ENCODE data around the gene CDH23. TPM values are rescaled to one million over a fixed set of nuclear protein-coding genes. Genes with fewer than 3 reads are reported as not detected.

The CDH23 gene
- total and polyA plus RNA-seq, 2 of the 8 experiments (the other 6 are each of a cell fraction or from before 2014, with no cell fraction given), result 1.9 to 4.9 TPM

DNA sequence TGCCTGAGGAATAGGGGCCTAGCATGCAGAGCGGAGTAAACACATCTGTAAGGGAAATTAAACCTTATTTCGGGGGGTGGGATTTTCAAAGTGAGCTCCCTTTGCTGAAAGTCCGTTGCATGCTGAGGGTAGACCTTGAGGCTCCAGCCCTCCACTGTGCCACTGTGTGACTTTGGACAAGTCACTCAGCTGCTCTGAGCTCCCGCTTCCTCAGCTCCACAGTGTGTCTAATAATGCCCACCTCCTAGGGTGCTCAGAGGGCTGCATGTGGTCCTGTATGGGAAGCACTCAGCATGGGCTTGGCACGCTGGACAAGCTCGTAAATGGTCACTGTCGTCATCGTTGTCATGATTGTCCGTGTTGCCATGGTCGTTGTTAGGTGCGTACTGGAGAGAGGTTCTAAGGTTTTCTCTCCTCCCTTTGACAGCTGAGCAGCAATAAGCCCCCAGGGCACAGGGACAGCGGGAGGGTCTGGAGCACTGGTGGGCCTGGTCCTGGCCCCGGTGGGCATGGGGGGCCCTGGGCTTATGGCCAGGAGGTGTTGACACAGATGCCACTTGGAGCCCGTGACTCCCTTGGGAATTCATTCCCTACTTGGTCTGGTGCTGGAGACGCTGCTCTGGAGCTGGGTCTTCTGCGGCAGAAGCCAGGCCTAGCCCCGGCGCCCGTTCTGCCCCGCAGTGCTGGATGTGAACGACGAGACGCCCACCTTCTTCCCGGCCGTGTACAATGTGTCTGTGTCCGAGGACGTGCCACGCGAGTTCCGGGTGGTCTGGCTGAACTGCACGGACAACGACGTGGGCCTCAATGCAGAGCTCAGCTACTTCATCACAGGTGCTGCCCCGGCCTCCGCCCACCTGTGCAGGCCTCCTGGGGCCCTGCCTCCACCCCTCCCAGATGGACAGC lies 309.7 kb downstream of the CDH23 start:
- no peak overlapping the region for H3K18ac ChIP-seq (ENCODE audit: extremely low read depth, low read length)
- no peak overlapping the region for H3K23ac ChIP-seq (ENCODE audit: insufficient read length)
- no peak overlapping the region for H3K56ac ChIP-seq (replicated peaks; ENCODE audit: insufficient read length, low read depth, low read length)
- 87% methylated on average over 33 of the region's 35 CpGs; no CpG with 5 or more reads in 1 of the 2 experiments for WGBS, 2 experiments (ENCODE audit: extremely low coverage in 1 of 2, insufficient coverage in 1 of 2, insufficient read length in 1 of 2, insufficient replicate concordance in 2 of 2, low coverage in 1 of 2, low lambda C conversion rate in 2 of 2, missing lambda C conversion rate in 1 of 2)
- ChIA-PET POLR2A (ENCODE audit: partially characterized antibody) (interaction anchor here (0.9 kb wide), 1 partner anchor 9 kb away, joined by 3 read pairs; no protein-coding TSS in a partner anchor), CTCF (ENCODE audit: partially characterized antibody) (interaction anchor here (0.6 to 7.0 kb wide), 64 partner anchors 7 to 1722 kb away, joined by 3 to 169 read pairs (median 5); partner anchors contain the start of genes C10orf105, CDH23 and SLC29A3)
- no peak overlapping the region for H3K4ac ChIP-seq (replicated peaks; ENCODE audit: insufficient read length, low read depth, low read length)
- H2BK12ac ChIP-seq (ENCODE audit: low read depth, low read length), result no peak overlapping the region
- no peak overlapping the region for H2BK15ac ChIP-seq (ENCODE audit: low read length)
- H3K4me3 ChIP-seq (ENCODE audit: extremely low read depth in 1 of 4, insufficient read depth in 2 of 4, low read depth in 3 of 4, low read length in 4 of 4), result no peak overlapping the region
- H3K14ac ChIP-seq (ENCODE audit: insufficient read length), result no peak overlapping the region
- H3K79me1 ChIP-seq (ENCODE audit: low read depth, low read length), result no peaks in the 10 kb centered on the region
- no peak overlapping the region for H2AK5ac ChIP-seq (ENCODE audit: low read depth, low read length)
- H2BK20ac ChIP-seq (ENCODE audit: low read length), result no peak overlapping the region
- H3K27ac ChIP-seq (ENCODE audit: low read depth, low read length), result no peak overlapping the region
- no peaks in the 10 kb centered on the region for H3K9me3 ChIP-seq (ENCODE audit: insufficient read depth in 2 of 2, low read depth in 1 of 2, low read length in 1 of 2)
- H4K20me1 ChIP-seq (replicated peaks in 1 of 2; ENCODE audit: control insufficient read depth in 1 of 2, insufficient read depth in 2 of 2, low read length in 2 of 2), result no peaks in the 10 kb centered on the region
- H3K4me2 ChIP-seq (ENCODE audit: insufficient read depth in 1 of 2, low read depth in 2 of 2, low read length in 2 of 2), result no peak overlapping the region
- no peaks in the 10 kb centered on the region for H3K23me2 ChIP-seq (ENCODE audit: low read depth, low read length)
- FAIRE-seq, result no peak
- no peak for DNase-seq (ENCODE audit: low read depth in 1 of 2, low spot score in 2 of 2)
- peak overlapping the region; percentile 35; the same call in 1 of the 2 replicates for H4K8ac ChIP-seq (ENCODE audit: extremely low read depth, insufficient read depth, low read length)
- no peaks in the 10 kb centered on the region for H3K79me2 ChIP-seq (ENCODE audit: control insufficient read depth in 1 of 2, insufficient read depth in 2 of 2, low read length in 2 of 2)
- H3K27me3 ChIP-seq (replicated peaks in 1 of 4; ENCODE audit: control insufficient read depth in 3 of 4, extremely low read depth in 1 of 4, insufficient read depth in 3 of 4, low read length in 3 of 4), result peaks cover 0 to 3% (median 0%) of the 10 kb centered on the region in 4 experiments; a peak in 1 of 7 replicates
- H3K36me3 ChIP-seq (ENCODE audit: control insufficient read depth in 2 of 4, insufficient read depth in 4 of 4, low read length in 3 of 4), result no peaks in the 10 kb centered on the region
- H2BK120ac ChIP-seq (replicated peaks; ENCODE audit: low read depth, low read length), result no peak overlapping the region
- no peak overlapping the region for H2AFZ ChIP-seq (ENCODE audit: low read length)
- H4K91ac ChIP-seq (replicated peaks; ENCODE audit: insufficient read length, low read length), result no peak overlapping the region
- no peak overlapping the region for H4K5ac ChIP-seq (ENCODE audit: insufficient read length, low read depth, low read length)
- no peaks in the 10 kb centered on the region; a peak in 3 of 7 replicates for H3K4me1 ChIP-seq (replicated peaks in 1 of 4; ENCODE audit: control insufficient read depth in 3 of 4, insufficient read depth in 4 of 4, low read length in 3 of 4)
- H3K9ac ChIP-seq (replicated peaks in 1 of 4; ENCODE audit: extremely low read depth in 1 of 4, low read depth in 3 of 4, low read length in 3 of 4), result no peak overlapping the region
- H2BK5ac ChIP-seq (ENCODE audit: low read depth, low read length), result no peak overlapping the region
- TF ChIP-seq SAP30 (IDR thresholded peaks at IDR 0.05; ENCODE audit: insufficient read depth, insufficient replicate concordance, low read length) (no peak), HDAC6 (IDR thresholded peaks at IDR 0.05; ENCODE audit: low read depth, low read length) (no peak), KDM1A (IDR thresholded peaks at IDR 0.05; ENCODE audit: borderline replicate concordance, low read length) (no peak), CHD2 (IDR thresholded peaks at IDR 0.05; ENCODE audit: low read length) (no peak), CTBP2 (IDR thresholded peaks at IDR 0.05; ENCODE audit: borderline replicate concordance, insufficient read depth, insufficient read length, low read length) (no peak), HDAC2 (IDR thresholded peaks at IDR 0.05; ENCODE audit: borderline replicate concordance in 1 of 2, low read depth in 2 of 2, low read length in 2 of 2) (no peak), POLR2AphosphoS5 (IDR thresholded peaks at IDR 0.05; ENCODE audit: low read depth, low read length) (no peak)
- TF ChIP-seq, protein P1, sequence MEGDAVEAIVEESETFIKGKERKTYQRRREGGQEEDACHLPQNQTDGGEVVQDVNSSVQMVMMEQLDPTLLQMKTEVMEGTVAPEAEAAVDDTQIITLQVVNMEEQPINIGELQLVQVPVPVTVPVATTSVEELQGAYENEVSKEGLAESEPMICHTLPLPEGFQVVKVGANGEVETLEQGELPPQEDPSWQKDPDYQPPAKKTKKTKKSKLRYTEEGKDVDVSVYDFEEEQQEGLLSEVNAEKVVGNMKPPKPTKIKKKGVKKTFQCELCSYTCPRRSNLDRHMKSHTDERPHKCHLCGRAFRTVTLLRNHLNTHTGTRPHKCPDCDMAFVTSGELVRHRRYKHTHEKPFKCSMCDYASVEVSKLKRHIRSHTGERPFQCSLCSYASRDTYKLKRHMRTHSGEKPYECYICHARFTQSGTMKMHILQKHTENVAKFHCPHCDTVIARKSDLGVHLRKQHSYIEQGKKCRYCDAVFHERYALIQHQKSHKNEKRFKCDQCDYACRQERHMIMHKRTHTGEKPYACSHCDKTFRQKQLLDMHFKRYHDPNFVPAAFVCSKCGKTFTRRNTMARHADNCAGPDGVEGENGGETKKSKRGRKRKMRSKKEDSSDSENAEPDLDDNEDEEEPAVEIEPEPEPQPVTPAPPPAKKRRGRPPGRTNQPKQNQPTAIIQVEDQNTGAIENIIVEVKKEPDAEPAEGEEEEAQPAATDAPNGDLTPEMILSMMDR (IDR thresholded peaks at IDR 0.05; ENCODE audit: control extremely low read depth in 1 of 3, insufficient read depth in 1 of 3, low read depth in 1 of 3, low read length in 3 of 3), result no peak
